Endothelial cell (in vitro differentiated cells): ENCODE measurements around the gene ACOX2. TPM values are rescaled to one million over a fixed set of nuclear protein-coding genes. Genes with fewer than 3 reads are reported as not detected.

Experiments used
- DNase-seq: peaks from one replicate; pipeline ENCODE4 v3.0.0; 2021; ENCODE audit warnings: low spot score
- H3K27ac Mint-ChIP-seq: one replicate; pipeline ENCODE4 v1.8.0; 2021; ENCODE audit warnings: mixed read lengths, inconsistent platforms; ENCODE audit not compliant: unreplicated experiment
- H3K27me3 Mint-ChIP-seq: one replicate; pipeline ENCODE4 v1.8.0; 2021; ENCODE audit warnings: mild to moderate bottlenecking, moderate library complexity, mixed read lengths, inconsistent platforms; ENCODE audit not compliant: unreplicated experiment
- H3K36me3 Mint-ChIP-seq: one replicate; pipeline ENCODE4 v1.8.0; 2021; ENCODE audit warnings: mild to moderate bottlenecking, low read depth, mixed read lengths, inconsistent platforms; ENCODE audit not compliant: unreplicated experiment
- H3K4me1 Mint-ChIP-seq: one replicate; pipeline ENCODE4 v1.8.0; 2021; ENCODE audit warnings: mild to moderate bottlenecking, mixed read lengths, inconsistent platforms; ENCODE audit not compliant: unreplicated experiment
- H3K4me3 Mint-ChIP-seq: one replicate; pipeline ENCODE4 v1.8.0; 2021; ENCODE audit warnings: mild to moderate bottlenecking, mixed read lengths, inconsistent platforms; ENCODE audit not compliant: unreplicated experiment
- H3K9me3 Mint-ChIP-seq: one replicate; pipeline ENCODE4 v1.8.0; 2021; ENCODE audit warnings: mixed read lengths, inconsistent platforms; ENCODE audit not compliant: unreplicated experiment
- total RNA-seq: library from RNA; stranded (reverse); fragmentation: NEBNext Ultra II Directional; extraction: Animal tissue kit (Norgen Biotek cat#: 25700); gene quantifications from one replicate; pipeline ENCODE4 v1.2.1, GENCODE V29; 2021; ENCODE audit not compliant: unreplicated experiment
- TF ChIP-seq, protein P1 (sequence below): fragments of 200-600 bp; sonication (generic); IDR thresholded peaks from one replicate; pipeline ENCODE4 v1.5.0; 2021; ENCODE audit warnings: antibody characterized with exemption; ENCODE audit not compliant: unreplicated experiment

The ACOX2 gene
- total RNA-seq, 1 donor from 2014 or later: 1.1 TPM

DNA sequence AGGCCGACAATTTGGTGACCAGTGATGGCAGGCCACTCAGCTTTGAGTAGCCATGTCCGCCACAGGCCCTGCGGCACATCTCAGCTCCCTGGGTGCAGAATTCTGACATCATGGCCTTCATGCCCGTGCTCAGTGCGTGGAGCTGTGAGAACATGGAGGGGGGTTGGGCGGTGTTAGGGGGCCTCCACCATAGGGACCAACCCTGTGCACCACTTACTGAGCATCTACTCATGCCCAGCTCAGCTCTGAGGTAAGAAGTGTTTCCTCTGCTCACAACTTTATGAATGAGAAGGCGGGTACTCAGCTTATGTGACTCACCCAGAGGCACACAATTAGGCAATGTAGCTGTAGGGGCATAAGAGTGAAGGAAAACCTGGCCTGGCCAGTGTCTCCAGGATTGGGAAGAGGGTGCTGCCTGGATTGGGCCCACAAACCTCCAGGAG, 10.5 kb downstream of the ACOX2 start:
- Mint-ChIP-seq H3K36me3 (peaks cover 4% of the 10 kb centered on the region), H3K27ac (no peak overlapping the region), H3K4me3 (no peak overlapping the region), H3K27me3 (peaks cover 2% of the 10 kb centered on the region), H3K4me1 (peaks cover 13% of the 10 kb centered on the region), H3K9me3 (no peaks in the 10 kb centered on the region)
- DNase-seq: no peak
- TF ChIP-seq, protein P1, sequence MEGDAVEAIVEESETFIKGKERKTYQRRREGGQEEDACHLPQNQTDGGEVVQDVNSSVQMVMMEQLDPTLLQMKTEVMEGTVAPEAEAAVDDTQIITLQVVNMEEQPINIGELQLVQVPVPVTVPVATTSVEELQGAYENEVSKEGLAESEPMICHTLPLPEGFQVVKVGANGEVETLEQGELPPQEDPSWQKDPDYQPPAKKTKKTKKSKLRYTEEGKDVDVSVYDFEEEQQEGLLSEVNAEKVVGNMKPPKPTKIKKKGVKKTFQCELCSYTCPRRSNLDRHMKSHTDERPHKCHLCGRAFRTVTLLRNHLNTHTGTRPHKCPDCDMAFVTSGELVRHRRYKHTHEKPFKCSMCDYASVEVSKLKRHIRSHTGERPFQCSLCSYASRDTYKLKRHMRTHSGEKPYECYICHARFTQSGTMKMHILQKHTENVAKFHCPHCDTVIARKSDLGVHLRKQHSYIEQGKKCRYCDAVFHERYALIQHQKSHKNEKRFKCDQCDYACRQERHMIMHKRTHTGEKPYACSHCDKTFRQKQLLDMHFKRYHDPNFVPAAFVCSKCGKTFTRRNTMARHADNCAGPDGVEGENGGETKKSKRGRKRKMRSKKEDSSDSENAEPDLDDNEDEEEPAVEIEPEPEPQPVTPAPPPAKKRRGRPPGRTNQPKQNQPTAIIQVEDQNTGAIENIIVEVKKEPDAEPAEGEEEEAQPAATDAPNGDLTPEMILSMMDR: no peak

GRCh38 chr3:58524326-58524888, 12.6 kb downstream of the ACOX2 start:
- H3K4me1 Mint-ChIP-seq: peaks cover 15% of the 10 kb centered on the region
- H3K27me3 Mint-ChIP-seq: peaks cover 4% of the 10 kb centered on the region
- TF ChIP-seq, protein P1: no peak
- H3K9me3 Mint-ChIP-seq: no peaks in the 10 kb centered on the region
- peaks cover 4% of the 10 kb centered on the region for H3K36me3 Mint-ChIP-seq
- no peak overlapping the region for H3K4me3 Mint-ChIP-seq
- H3K27ac Mint-ChIP-seq: no peak overlapping the region
- DNase-seq: no peak

GRCh38 chr3:58522759-58523425, 14.1 kb downstream of the ACOX2 start:
- Mint-ChIP-seq H3K4me1 (peaks cover 8% of the 10 kb centered on the region), H3K36me3 (peaks cover 4% of the 10 kb centered on the region), H3K4me3 (no peak overlapping the region), H3K27ac (no peak overlapping the region), H3K9me3 (no peaks in the 10 kb centered on the region), H3K27me3 (peaks cover 7% of the 10 kb centered on the region)
- DNase-seq: no peak
- TF ChIP-seq, protein P1: no peak

DNA sequence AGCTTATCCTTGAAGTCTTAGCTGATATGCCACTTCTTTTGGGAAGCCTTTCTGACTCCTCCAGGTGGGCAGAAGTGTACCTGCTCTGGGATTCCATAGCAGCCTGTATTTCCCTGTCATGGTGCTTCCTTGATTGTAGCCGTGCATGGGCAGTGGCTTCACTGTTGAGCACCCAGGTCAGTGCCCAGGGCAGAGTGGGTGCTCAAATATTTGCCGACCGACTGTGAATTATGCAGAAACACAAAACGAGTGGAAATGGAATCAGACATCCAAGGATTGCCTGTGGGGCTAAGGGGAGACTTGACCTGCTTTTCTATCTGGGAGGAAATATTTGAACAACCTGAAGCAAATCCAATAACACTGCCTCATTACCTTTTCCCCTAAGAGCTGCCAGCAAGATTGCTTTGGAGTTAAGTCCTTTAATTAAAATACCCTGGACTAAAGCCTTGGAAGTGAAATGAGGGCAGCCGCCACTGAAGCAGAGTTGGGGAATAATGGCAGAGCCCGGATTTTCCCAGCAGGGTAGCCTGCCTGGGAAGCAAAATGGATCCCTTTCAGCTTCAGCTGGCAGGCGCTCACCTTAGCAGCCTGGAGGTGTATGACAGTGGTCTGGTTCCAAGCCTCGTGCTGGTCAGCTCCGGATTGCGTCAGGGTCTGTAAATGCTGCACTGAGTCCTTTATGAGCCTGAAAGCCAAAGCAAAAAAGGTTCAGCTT, 14.9 kb downstream of the ACOX2 start:
- Mint-ChIP-seq H3K36me3 (peaks cover 4% of the 10 kb centered on the region), H3K27ac (no peak overlapping the region), H3K4me1 (peaks cover 8% of the 10 kb centered on the region), H3K9me3 (no peaks in the 10 kb centered on the region), H3K4me3 (no peak overlapping the region), H3K27me3 (peaks cover 7% of the 10 kb centered on the region)
- TF ChIP-seq, protein P1: no peak
- DNase-seq: no peak

GRCh38 chr3:58521336-58521670, 15.7 kb downstream of the ACOX2 start:
- no peaks in the 10 kb centered on the region for H3K9me3 Mint-ChIP-seq
- no peak overlapping the region for H3K4me3 Mint-ChIP-seq
- H3K4me1 Mint-ChIP-seq: peaks cover 8% of the 10 kb centered on the region
- peaks cover 7% of the 10 kb centered on the region for H3K27me3 Mint-ChIP-seq
- no peak overlapping the region for H3K27ac Mint-ChIP-seq
- DNase-seq: no peak
- TF ChIP-seq, protein P1: no peak
- H3K36me3 Mint-ChIP-seq: no peaks in the 10 kb centered on the region
